ENCODE results near the gene VAV2.

VAV2 gene

DNA sequence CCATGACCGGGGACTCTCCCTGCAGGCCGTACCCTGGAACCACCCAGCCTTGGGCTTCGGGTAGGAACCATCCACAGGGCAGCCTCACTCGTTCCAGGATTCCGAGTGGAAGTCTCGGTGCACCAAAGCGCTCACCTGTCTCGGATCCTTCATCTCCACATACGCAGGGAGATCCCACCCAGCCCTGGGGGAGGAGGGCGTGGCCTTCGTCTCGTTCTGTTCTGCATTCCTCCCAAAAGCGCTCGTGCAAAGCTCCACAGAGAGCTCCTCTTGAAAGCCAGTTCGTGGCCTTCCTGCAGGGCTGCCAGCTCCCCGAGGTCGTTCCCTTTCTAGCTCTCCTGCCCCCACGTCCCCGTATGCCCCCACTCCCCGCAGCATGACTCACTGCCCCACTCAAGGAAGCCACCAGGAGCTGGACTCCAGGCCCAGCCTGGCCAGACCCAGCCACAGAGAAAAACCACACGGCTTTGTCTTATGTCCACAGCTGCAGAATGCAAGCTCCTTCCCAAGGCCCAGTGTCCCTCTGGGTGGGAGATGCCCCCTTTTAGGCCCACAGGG, 189.0 kb downstream of the VAV2 start:
- no peak for DNase-seq (ENCODE audit: low read depth in 1 of 2, low spot score in 1 of 2)

DNA sequence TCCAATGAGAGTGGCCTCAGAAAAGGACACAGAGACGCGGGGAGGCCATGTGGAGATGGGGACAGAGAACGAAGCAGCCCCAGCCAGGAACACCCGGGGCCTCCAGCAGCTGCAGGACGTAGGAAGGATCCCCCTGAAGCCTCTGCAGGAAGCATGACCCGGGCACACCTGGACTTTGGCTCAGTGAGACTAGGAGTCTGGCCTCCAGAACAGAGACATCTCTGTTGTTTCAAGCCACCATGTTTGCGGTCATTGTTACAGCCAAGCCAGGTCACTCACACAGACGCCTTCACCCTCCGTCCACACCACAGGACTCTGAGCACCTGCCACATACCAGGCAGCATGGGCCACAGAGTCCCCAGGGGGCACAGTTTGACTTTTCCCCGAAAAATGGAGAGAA, 190.4 kb downstream of the VAV2 start:
- DNase-seq (ENCODE audit: low read depth in 1 of 2, low spot score in 1 of 2): no peak

DNA sequence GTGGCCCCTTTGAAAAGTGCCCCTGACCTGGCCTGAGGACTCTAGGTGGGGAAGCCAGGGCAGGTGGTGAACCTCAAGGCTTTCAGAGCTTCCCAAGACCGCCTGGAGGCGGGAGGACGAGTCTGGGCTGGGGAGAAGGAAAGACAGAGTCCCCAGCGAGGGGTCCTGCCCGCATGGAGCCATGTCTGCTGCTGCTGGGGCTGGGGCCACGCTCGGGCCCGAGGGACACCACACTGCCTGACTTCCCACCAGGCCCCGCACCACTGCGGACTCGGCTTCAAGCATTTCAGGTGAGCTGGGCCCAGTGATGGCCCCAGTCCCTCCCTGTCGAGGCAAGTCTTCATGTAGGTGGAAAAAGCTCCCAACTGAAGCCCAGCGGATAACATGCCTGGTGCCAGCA, 191.9 kb downstream of the VAV2 start:
- DNase-seq (ENCODE audit: low read depth in 1 of 2, low spot score in 1 of 2): no peak

DNA sequence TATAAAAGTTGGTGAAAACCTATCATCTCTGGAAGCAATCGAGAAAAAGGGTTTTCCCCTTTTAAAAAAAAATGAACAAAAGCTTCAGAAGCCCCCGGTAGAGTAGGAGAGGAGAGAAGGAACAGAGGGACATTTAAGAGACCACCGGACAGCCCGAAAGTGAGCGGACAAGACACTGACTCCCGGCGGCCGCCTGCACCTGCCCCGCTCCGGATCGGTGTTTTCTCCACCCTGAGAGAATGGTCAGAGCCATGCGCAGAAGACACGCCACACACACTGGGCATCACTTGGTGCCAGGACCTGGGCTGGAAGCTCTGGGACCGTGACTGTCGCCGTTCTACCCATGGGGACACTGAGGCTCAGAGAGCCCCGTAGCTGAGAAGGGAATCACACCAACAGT, 192.4 kb downstream of the VAV2 start:
- DNase-seq (ENCODE audit: low read depth in 1 of 2, low spot score in 1 of 2): no peak

DNA sequence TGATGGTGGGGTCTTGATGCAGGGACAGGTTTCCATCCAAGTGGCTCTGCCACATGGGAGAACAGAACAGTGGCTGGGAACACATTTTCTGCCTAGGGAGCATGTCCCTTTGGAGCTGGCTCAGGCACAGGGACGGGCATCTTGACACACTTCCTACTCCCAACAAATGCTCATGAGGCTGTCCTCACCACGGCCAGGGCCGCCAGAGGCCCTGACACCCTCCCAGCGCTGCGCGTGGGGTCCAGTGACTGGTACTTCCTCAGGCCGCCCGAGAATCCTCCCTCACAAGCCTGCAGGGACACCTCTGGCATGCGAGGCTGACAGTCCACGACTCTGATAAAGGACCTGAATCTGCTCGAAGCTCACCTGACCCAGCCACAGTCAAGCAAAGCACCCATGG, 193.0 kb downstream of the VAV2 start:
- DNase-seq (ENCODE audit: low read depth in 1 of 2, low spot score in 1 of 2): no peak

DNA sequence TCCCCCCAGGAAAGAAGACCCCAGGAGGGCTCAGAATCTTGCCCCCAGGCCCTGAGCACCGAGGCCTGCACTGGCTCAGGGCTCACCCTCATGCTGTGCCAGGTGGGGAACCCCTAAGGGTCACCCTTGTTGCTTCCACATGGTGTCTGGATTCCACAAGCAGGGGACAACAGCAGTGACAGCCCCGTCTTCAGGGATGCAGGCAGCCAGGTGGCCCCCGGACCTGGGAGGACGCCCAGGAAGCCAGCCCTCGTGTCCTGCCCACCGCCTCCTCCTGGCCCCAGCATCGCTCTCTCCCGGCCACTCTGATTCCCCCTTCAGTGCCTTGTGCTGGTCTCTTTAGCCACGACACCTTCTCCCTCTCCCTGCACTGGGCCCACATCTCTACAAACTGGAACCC, 194.0 kb downstream of the VAV2 start:
- no peak for DNase-seq (ENCODE audit: low read depth in 1 of 2, low spot score in 1 of 2)

DNA sequence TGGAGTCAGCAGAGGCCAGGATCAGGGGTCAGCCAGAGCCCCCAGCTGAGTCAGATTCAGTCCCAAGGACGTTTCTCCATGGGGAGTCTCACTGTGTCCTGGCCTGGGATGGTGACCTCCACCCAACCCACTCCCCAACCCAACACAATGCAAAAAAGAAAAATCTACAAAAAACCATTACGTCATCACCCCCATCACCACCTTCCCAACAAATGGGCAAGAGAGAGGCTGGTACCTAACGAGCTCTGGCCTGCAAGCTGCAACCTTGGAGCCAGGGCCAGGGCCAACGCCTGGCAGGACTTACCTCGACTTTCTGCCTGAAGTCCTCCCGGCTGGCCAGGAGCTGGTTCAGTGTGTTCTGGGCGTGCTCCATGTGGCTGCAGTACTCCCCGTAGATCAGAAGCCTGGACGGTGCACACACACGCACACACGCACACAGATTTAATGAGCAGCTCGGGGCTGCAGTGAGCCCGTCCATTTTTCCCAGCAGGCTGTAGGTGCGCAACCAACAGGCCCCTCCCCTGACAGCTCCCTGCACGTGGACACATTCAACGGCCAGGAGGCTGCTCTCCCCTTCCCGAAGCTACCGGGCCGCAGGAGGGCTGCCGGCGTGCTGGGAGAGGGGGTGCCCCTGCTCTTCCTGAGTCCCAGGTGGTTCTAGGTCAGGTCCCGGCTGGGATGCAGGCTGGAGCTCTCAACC, 194.6 kb downstream of the VAV2 start:
- DNase-seq (ENCODE audit: low read depth in 1 of 2, low spot score in 1 of 2): no peak

DNA sequence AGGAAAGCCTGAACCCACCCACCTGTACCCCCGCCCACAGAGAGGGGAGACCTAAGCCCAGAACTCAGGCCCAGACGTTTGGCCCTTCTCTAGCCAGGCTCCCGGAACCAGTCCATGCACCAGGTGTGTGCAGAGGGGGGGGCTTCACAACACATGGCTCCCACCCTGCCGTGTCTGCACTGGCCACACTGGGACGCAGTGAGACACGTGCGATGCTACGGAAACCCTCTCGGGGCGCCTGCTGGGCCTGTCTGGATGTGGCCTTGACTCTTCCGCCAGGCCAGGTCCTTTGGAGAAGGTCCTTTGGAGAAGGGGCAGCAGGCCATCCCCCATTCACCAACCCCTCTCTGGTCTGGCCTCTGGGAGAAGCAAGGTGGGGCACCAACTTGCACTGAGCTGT, 195.6 kb downstream of the VAV2 start:
- no peak for DNase-seq (ENCODE audit: low read depth in 1 of 2, low spot score in 1 of 2)

DNA sequence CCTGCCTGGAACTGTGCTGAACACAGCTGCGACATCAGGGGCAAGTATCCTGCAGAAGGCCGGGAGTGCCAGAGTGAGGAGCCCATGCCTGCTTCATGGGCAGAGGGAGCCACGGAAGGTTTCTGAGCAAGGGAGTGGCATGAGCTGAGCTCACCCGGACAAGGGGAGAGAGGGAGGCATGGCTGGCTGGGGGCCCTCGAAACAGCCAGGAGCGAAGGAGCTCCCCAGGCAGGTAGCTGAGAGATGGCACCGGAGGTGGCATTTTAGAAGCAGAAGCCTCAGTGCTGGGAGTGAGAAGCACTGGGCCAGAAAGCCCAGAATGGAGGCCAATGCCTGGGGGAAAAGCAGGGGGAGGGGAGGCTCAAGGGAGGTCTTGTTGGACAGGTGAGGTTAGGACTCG, 197.1 kb downstream of the VAV2 start:
- no peak for DNase-seq (ENCODE audit: low read depth in 1 of 2, low spot score in 1 of 2)

DNA sequence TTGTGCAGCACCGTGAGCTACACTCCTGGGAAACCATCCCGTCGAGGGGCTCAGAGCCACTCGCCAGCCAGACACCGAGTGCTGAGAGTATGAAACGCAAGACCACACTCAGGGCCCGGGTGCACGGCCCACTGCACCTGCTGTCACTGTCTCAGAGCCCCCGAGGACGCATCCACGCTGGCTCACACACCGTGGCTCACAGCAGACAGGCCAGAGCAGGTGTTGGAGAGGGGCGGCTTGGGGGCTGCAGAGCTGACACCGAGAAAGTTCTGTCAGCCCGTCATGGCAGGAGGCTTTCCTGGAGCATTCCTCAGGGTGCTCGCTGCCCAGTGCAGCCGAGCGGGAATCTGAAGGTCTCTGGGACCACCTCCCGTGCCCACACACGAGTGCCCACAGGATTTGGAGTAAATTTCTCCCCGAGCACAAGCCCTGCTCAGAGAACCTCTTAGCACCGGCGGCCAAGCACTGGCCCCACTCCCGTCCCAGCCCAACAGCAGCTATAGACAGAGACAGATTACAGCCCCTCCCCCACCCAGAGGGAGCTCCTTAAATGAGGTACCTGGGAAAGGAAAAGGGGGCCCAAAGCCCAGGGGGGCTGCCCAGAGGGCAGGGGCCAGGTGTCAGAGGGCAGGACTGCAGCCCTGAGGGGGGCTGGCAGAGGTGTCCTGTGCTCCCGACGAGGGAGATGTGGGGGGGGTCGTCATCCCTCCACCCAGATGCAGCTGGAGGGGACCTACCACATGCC, 197.9 kb downstream of the VAV2 start:
- DNase-seq (ENCODE audit: low read depth in 1 of 2, low spot score in 1 of 2): no peak

DNA sequence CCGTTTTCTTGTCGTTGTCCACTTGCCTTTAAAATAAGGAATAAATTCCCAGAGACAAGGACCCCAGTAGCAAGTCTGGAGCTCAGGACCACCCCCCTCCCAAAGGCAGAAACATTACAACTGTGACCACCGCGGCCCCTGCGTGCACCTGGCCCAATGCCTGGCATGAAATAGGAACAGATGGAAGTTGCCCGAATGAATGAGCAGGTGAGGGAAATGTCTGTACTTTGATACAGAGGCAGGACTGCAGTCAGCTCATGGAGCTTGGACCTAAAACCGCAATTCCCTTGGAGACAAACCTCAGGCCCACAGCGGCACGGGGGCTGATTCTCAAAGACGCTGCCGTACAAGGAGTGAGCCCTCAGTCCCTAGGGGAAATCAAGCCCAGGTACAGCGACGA, 198.7 kb downstream of the VAV2 start:
- DNase-seq (ENCODE audit: low read depth in 1 of 2, low spot score in 1 of 2): no peak

DNA sequence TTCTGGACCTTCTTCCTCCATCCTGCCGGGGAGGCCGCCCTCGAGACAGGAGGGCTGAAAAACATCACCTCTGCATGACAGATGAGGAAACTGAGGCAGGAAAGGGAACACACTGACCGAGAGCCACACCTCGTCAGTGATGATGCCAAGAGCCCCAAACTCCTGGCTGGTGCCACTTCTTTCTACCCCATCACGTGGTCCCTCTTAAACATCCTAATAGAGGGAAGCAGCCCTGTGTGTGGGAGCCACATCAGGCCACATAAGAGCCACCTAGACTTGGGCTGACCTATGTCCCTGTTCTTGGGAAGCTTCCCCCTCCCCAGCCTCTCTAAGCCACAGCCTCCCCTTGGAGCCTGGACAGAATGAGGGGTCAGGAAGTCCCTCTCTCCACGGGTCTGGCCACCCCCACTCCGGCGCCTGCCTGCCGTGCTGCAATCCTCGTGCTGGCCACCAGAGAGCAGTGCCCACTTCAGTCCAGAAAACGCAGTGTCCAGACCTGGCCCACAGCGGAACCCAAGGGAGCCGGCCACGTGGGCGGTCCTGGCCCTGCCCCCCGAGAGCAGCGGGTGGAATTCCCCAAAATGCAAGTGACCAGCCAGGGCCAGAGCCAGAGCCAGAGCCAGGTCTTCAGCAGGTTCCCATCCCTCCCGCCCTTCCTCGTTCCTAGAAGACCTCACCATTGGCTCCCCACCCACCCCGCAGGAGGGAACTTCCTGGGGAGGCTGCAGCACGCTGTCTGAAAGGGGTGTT, 199.2 kb downstream of the VAV2 start:
- DNase-seq (ENCODE audit: low read depth in 1 of 2, low spot score in 1 of 2): peak; percentile 9 to 27

DNA sequence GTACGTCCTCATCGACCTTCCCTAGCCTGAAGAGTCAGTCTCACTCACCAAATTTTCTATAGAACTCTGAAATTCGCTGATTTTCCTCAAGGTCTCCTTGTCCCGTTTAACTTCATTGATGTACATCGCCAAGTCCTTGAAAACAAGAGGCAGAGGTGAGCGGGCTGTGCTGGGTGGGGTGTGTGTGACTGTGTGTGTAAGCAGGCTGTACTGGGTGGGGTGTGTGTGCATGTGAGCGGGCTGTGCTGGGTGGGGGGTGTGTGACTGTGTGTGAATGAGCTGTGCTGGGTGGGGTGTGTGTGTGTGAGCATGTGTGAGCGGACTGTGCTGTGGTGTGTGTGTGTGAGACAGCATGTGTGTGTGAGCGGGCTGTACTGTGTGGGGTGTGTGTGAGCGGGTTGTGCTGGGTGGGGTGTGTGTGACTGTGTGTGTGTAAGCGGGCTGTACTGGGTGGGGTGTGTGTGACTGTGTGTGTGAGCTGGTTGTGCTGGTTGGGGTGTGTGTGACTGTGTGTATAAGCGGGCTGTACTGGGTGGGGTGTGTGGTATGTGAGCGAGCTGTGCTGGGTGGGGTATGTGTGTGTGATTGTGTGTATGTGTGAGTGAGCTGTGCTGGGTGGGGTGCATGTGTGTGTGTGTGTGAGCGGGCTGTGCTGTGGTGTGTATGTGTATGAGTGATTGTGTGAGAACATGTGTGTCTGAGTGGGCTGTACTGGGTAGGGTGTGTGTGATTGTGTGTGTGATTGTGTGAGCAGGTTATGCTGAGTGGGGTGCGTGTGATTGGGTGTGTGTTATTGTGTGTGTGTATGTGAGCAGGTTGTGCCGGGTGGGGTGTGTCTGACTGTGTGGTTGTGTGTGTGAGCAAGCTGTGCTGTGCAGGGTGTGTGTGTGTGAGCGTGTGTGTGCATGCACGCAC, 200.1 kb downstream of the VAV2 start:
- DNase-seq (ENCODE audit: low read depth in 1 of 2, low spot score in 1 of 2): no peak

DNA sequence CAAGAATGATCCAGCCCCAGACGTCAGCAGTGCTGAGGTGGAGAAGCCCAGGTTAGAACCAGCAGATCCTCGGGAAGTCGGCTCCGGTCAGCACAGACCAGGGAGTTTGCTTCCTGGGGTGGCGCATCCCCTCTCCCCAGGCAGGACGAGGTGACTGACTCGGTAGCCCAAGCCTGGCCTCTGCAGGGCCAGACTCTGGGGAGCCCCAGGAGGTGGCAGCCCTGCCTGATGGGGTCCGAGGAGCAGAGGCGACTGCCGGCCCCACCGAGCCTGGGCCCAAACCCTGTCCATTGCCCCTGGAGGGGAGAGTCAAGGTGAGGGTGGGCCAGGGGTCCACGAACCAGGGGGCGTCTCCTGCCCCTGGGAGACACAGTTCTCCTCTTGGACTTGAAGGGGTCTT, 201.1 kb downstream of the VAV2 start:
- no peak for DNase-seq (ENCODE audit: low read depth in 1 of 2, low spot score in 1 of 2)

DNA sequence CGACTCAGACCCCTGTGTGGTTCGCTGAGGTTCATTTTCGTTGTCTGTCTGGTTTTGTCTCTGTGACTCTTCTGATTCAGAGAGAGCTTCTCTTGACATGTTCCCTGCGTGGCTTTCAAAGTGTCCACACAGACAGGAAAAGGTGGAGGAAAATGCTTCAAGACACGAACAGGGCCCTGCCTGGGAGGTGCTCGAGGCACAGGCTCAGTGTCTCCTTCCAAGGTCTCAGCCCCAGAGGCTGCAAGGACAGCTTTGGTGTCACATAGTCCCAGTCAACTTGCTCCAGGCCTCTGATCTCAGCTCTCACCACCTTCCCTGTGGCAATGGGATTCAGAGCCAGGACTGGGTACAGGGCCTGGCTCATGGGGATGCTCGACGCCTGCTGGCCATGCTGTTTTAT, 202.3 kb downstream of the VAV2 start:
- DNase-seq (ENCODE audit: low read depth in 1 of 2, low spot score in 1 of 2): no peak

DNA sequence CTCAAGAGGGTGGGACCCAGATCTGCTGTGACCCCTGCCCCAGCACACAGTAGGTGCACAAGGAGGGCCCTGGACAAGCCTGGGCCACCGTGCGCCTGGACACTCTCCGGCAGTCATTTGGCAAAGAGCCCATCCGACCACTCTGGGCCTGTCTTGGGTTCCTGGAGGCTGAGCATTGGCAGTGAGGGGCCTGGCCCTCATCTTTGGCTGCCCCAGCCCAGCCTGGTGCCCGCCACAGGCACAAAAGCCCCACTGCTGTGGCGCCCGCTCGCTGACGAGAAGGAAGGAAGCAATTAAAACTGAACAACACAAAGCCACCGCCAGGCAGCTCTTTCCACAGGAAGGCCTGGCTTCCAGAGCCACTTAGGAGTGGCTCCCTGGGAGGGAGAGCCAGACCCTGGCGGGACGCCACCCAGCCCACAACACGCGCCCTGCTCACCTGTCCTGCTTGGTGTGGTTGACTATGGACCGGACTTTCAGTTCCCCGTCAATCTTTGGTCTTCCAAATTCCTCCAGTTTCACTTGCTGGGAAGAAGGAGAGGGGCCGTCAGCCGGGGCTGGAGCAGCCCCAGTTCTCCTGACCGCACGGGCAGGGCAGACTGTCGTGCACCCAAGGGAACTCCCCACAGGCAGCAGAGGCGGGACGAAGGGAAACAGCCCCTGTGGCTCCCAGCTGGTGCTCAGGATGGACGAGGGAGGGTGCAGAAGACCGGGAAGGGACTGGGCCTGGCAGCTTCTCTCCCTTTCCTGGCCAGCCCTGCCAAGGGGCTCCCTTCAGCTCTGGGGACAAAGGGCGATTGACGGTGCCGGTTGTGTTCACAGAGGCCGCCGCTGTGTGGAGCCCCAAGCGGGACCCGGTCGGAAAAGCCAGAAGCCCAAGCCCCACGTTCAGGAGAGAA, 203.1 kb downstream of the VAV2 start:
- DNase-seq (ENCODE audit: low read depth in 1 of 2, low spot score in 1 of 2): no peak

DNA sequence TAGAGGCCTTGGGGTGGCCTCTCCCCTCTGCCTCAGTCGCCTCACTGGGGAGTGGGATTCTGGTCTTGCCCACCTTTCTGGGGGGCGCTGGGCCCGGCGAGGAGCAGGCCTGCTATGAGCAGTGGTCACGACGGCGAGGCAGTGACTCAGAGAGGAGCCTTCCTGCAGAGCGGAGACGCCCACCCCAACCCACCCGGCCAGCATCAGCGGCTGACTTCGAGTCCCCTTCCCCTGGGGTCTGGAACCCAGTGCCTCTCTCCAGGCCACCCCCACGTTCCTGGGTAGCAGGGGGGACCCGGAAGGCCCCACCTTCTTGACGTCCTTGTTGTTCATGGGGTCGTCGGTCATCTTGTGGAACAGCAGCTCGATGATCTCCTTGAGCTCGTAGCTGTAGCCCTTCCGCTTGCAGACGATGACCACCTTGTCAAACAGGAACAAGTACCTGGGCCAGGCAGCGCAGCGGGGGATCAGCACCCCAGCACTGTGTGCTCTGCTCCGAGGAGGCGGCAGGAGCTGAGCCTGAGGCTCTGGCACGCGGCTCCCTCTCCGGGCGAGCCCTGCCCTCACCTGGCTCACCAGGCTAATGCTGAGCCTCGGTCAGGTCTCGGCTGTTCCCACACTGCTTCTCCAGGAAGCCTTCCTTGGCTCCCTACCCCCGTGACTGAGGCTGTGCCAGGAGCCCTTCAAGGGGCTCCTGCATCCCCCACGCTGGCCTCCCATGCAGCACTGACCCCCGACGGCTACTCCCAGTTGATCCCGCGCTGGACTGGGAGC, 203.9 kb downstream of the VAV2 start:
- DNase-seq (ENCODE audit: low read depth in 1 of 2, low spot score in 1 of 2): no peak

DNA sequence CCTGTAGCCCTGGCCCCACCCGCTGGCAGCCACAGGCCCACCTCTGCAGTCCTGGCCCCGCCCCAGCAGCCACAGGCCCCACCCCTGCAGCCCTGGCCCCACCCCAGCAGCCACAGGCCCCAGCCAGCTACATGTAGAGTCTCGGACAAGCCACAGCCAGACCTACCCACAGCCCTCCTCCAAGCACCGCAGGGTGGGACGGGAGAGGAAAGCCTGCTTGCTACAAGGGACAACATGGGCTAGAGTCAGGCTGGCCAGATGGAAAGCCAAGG, 204.4 kb downstream of the VAV2 start:
- DNase-seq (ENCODE audit: low read depth in 1 of 2, low spot score in 1 of 2): no peak

Measured in stimulated activated CD4-positive, alpha-beta T cell treated with anti-CD3 and anti-CD28 coated beads, Interleukin-15, amount 100 ng/mL, for 1 hour (primary cell).